ENCODE measurements around the gene NTN1.

DNA sequence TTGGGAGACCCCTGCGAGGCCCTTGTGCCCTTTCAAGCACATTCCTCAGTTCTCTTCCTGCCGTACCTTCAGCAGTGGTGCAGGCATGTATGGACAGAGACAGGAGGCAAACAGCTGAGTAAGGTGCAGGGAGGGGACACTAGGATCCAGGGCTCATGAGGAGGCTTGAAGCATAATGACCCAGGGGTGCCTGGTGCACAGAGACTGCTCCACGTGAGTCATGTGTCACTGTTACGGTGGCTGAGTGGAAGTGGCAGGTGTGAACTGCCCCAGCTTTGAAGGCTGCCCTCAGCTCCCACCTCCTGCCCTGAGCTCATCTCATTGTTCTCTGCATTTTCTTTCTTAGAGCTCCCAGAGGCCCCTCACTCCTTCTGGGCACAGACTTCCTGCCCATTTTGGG is 124.8 kb downstream of the NTN1 start:
- no peak for TF ChIP-seq EZH2 (IDR thresholded peaks at IDR 0.05)
- TF ChIP-seq POLR2AphosphoS5 (IDR thresholded peaks at IDR 0.05; ENCODE audit: borderline replicate concordance, low read depth, low read length), result no peak
